ENCODE measurements around the gene GALNT5.

Gene GALNT5

GRCh38 chr2:157296958-157297357, 39.5 kb downstream of the GALNT5 start:
- no peak for DNase-seq

- DNase-seq = no peak
Observed at GRCh38 chr2:157301307-157301706, 43.8 kb downstream of the GALNT5 start.

- peak; percentile 13 to 66 for DNase-seq
Observed at GRCh38 chr2:157302492-157303099, 45.1 kb downstream of the GALNT5 start.

GRCh38 chr2:157303612-157304011, 46.1 kb downstream of the GALNT5 start:
- no peak for DNase-seq

GRCh38 chr2:157304811-157305722, 47.6 kb downstream of the GALNT5 start:
- no peak for DNase-seq

GRCh38 chr2:157305723-157306110, 48.2 kb downstream of the GALNT5 start:
- DNase-seq = no peak

GRCh38 chr2:157307021-157307420, 49.5 kb downstream of the GALNT5 start:
- no peak for DNase-seq

GRCh38 chr2:157309878-157310277, 52.4 kb downstream of the GALNT5 start:
- no peak for DNase-seq

- DNase-seq = no peak
Observed at GRCh38 chr2:157311706-157312105, 54.2 kb downstream of the GALNT5 start.

GRCh38 chr2:157312866-157313486, 55.5 kb downstream of the GALNT5 start:
- DNase-seq = no peak

GRCh38 chr2:157315901-157316300, 58.4 kb downstream of the GALNT5 start:
- no peak for DNase-seq

GRCh38 chr2:157318884-157319283, 61.4 kb downstream of the GALNT5 start:
- DNase-seq = no peak

- no peak for DNase-seq
Observed at GRCh38 chr2:157319795-157320194, 62.3 kb downstream of the GALNT5 start.

- no peak for DNase-seq
Observed at GRCh38 chr2:157320409-157320808, 62.9 kb downstream of the GALNT5 start.

- no peak for DNase-seq
Observed at GRCh38 chr2:157321466-157321865, 64.0 kb downstream of the GALNT5 start.

GRCh38 chr2:157322432-157322831, 64.9 kb downstream of the GALNT5 start:
- DNase-seq = no peak

- DNase-seq = no peak
Observed at GRCh38 chr2:157324331-157324843, 66.9 kb downstream of the GALNT5 start.

- no peak for DNase-seq
Observed at GRCh38 chr2:157325786-157326185, 68.3 kb downstream of the GALNT5 start, which contains the start of gene ERMN. Gene ERMN, minus strand, starts transcription at chr2:157325824. Its CDS starts 182 bp downstream, at chr2:157325642.

GRCh38 chr2:157326698-157327097, 69.2 kb downstream of the GALNT5 start:
- DNase-seq = no peak

GRCh38 chr2:157327200-157327599, 69.7 kb downstream of the GALNT5 start:
- no peak for DNase-seq

- DNase-seq = peak in 1 of 2 experiments; percentile 58
Observed at GRCh38 chr2:157327621-157328500, 70.4 kb downstream of the GALNT5 start.

- no peak for DNase-seq
Observed at GRCh38 chr2:157329524-157329923, 72.0 kb downstream of the GALNT5 start.

All from SW 1271 (cell line).